Bronchial smooth muscle cell (primary cell): ENCODE measurements around the gene CFAP57. TPM values are rescaled to one million over a fixed set of nuclear protein-coding genes. Genes with fewer than 3 reads are reported as not detected.

Experiments used
- total RNA-seq: library from RNA; depleted of rRNA; stranded (reverse); fragments of >200 nt; gene quantifications from 2 replicates; pipeline ENCODE4 v1.2.1, GENCODE V29; 2014

Gene CFAP57
- 0.16 and 0.26 TPM in 2 replicates for total RNA-seq

DNA sequence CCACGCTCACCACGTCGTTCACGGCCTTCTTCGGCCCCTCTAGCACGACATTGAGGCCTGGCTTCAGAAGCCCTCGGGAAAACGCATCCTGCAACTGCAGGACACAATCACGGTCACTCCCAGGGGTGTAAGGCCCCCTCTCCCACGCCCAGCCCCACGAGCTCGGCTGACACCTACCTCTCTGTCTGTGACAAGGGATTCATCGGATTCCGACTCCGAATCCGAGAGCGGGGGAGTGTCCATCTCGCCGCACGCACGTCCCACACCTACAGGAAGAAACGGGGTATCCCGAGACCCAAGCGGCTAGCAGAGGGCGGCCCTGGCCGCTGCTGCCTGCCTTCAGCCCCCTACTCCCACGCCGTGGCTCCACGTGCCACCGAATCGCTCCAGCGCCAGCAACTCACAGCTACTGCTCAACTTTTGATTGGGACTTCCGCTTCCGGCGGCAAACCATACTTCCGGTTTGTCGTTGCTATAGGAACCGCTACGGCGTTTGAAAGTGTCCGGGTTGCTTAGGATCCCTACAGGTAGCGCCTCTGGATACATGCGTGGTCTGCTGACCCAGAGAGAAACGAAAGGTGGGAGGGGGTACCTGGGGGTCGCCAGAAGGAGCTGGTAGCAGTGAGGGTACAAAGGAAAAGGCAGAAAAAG, at the start of gene CFAP57, which contains the start of gene EBNA1BP2:
CFAP57 (plus strand) TSS at position 455 of the 651 bp plus-strand sequence. CDS start 424 bp downstream, outside the sequence.
EBNA1BP2 (minus strand) TSS at position 415 of the 651 bp plus-strand sequence; CDS start at position 243, 172 bp downstream.

DNA sequence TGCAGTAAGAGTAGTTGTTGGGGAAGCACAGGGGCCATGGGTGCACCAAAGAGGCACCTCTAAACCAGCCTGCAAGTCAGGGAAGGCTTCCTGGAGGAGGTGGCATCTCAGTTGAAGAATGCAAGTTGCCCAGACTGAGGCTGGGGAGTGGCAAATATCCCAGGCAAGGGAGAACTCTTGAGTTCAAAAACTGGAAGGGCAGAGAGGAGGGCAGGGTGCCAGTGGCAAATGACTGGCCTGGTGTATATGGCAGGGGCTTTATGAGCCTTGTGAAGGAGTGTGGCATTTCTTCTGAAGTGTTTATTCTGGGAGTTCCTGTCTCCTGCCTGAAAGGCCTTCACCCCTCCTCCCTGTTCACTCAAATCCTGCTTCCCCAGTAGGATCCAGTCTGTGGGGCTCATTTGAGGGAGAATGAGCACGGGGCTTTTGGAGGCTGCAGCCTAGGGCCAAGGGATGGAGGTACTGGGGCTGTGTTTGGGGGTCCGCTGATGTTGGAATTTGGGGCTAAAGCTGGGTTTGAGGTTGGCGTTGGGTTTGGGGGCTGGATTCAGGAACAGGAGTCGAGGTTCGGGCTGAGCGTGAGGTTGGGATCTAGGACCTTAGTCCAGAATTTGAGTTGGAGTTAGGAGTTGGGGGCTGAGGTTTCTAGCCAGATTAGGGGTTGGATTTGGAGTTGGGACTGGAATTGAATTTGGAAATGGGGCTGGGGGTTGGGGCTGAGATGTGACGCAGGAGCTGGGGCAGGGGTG, 97.7 kb downstream of the CFAP57 start, which contains the start of gene TMEM125:
TMEM125 (plus strand) TSS at position 357 of the 749 bp plus-strand sequence. CDS start 2,740 bp downstream, outside the sequence.

DNA sequence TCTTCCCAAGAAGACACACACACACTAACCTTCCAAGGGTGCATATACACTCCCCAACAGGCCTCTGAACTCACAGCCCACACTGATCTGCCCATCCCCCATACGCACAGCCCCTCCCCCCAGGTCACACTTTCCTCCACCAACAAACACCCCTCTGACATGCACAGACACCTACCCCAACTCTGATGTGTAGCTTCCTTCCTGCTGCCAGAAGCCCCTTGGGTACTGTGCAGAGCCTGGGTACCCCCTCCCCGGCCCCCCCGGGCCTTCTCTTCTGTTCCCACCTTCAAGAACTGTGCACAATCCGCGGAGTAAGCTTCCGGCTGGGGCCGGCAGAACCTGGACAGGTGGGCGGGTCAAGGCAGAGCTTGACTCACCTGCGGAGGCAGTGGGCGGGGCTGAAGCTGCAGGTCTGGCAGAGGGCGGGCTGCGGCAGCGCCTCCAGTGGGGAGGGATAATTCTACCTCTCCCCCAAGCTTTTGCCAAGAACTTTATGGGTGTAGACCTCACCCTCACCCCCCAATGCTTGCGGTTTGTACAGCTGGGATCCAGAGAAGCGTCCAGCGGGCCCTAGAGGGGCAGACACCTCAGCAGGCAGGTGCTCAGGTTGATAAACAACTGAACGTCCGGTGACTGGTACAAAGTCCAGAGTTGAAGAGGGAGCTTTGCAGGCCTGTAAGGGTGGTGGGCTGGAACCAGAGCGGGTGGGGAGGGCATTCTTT, 113.3 kb downstream of the CFAP57 start, which contains the start of gene C1orf210:
C1orf210 (minus strand) TSS at position 313 of the 722 bp plus-strand sequence. CDS start 2,311 bp downstream, outside the sequence.

DNA sequence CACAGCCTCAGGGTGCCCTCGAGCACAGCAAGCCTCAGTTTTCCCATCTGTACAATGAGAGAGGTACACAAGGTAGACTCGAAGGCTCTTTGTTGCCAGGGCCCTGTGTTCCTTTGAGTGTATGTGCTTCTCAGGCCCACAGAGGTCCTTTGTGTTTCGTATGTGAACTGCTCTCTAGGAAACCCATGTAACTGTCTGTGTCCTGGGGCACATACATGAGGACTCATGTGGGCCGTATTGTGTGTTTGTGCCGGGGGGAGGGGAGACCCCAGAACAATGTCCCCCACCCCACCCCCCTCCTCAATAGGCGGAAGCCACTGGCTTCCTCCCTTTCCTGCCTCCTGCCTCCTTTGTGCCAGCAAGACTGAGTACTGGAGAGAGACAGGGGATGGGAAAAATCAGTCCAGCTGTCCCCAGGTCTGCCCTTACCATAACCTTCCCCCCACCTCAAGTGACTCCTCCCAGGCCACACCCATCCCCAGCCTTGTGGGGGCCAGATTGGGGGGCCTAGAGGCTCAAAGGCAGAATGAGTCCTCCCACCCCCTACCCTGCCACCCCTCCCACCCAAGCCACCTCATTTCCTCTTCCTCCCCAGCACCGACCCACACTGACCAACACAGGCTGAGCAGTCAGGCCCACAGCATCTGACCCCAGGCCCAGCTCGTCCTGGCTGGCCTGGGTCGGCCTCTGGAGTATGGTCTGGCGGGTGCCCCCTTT, 128.4 kb downstream of the CFAP57 start, which contains the start of gene TIE1:
TIE1 (plus strand) TSS at position 605 of the 717 bp plus-strand sequence; CDS start at position 695, 90 bp downstream.

Other genes with a start within 250 kb of the CFAP57 start
- 14.0 and 19.9 TPM in 2 replicates for gene SLC2A1, start 213.5 kb upstream of the CFAP57 start, total RNA-seq
- gene EBNA1BP2, start within 50 bp of the CFAP57 start, total RNA-seq = 32.6 and 39.9 TPM in 2 replicates
- gene TMEM125, start 97.7 kb downstream of the CFAP57 start, total RNA-seq = not detected in 2 replicates
- gene C1orf210, start 113.3 kb downstream of the CFAP57 start, total RNA-seq = not detected in 2 replicates
- gene TIE1, start 128.7 kb downstream of the CFAP57 start, total RNA-seq = 0.34 and 0.79 TPM in 2 replicates
- gene MPL, start 165.5 kb downstream of the CFAP57 start, total RNA-seq = not detected in 2 replicates
- gene CDC20, start 186.7 kb downstream of the CFAP57 start, total RNA-seq = 1.2 and 8.7 TPM in 2 replicates
- 40.2 and 48.2 TPM in 2 replicates for gene ELOVL1, start 195.7 kb downstream of the CFAP57 start, total RNA-seq
- gene MED8, start 217.5 kb downstream of the CFAP57 start, total RNA-seq = 50.4 and 58.3 TPM in 2 replicates
- gene SZT2, start 217.6 kb downstream of the CFAP57 start, total RNA-seq = 18.3 and 23.3 TPM in 2 replicates